AG04449 (cell line): ENCODE results near the gene PLXDC1.

Experiments used
- CTCF ChIA-PET: fragments of 350-600 bp; formaldehyde crosslinking; extraction: SDS; loops from one replicate; lab custom pipeline; 2021; ENCODE audit warnings: antibody characterized with exemption; lab: Yijun Ruan, JAX
- POLR2A ChIA-PET: fragments of 400-600, 350-600 bp; formaldehyde crosslinking; extraction: SDS; loops from one replicate; lab custom pipeline; 2020; ENCODE audit warnings: antibody characterized with exemption, inconsistent platforms; lab: Yijun Ruan, JAX
- DNase-seq: peaks from one replicate; pipeline ENCODE4 v3.0.0-alpha.2; 2010; ENCODE audit warnings: low read depth, low spot score
- H3K4me3 ChIP-seq: 2 replicates; pipeline ENCODE4 v1.5.1; 2011; ENCODE audit warnings: low read depth, mild to moderate bottlenecking, control low read depth, low read length
- CTCF ChIP-seq: IDR thresholded peaks from one replicate; pipeline ENCODE4 v1.5.1; 2011; ENCODE audit warnings: mild to moderate bottlenecking, moderate library complexity, low read length, control low read depth, inconsistent platforms; ENCODE audit not compliant: insufficient read depth; ENCODE audit errors: missing control alignments

The PLXDC1 gene

GRCh38 chr17:39100530-39100929, 50.9 kb downstream of the PLXDC1 start:
- no peak overlapping the region for H3K4me3 ChIP-seq
- ChIA-PET POLR2A (no interaction called here), CTCF (interaction anchor here (0.7 to 1.4 kb wide), 3 partner anchors 8 to 64 kb away, joined by 3 to 4 read pairs (median 3); no protein-coding TSS in a partner anchor)
- no peak for DNase-seq
- no peak for TF ChIP-seq CTCF

GRCh38 chr17:39099663-39100286, 51.7 kb downstream of the PLXDC1 start:
- no peak for TF ChIP-seq CTCF
- no peak for DNase-seq
- ChIA-PET POLR2A (no interaction called here), CTCF (interaction anchor here (0.7 to 1.4 kb wide), 3 partner anchors 9 to 65 kb away, joined by 3 to 4 read pairs (median 3); no protein-coding TSS in a partner anchor)
- no peak overlapping the region for H3K4me3 ChIP-seq

- TF ChIP-seq CTCF: no peak
- DNase-seq: no peak
- ChIA-PET POLR2A (no interaction called here), CTCF (interaction anchor here (1.1 kb wide), 1 partner anchor 8 kb away, joined by 3 read pairs; no protein-coding TSS in a partner anchor)
- H3K4me3 ChIP-seq: no peak overlapping the region
Measured at GRCh38 chr17:39098588-39098987, 52.8 kb downstream of the PLXDC1 start.

GRCh38 chr17:39097537-39097936, 53.9 kb downstream of the PLXDC1 start:
- CTCF ChIA-PET: interaction anchor here (1.3 kb wide), 1 partner anchor 115 kb away, joined by 5 read pairs; no protein-coding TSS in a partner anchor
- H3K4me3 ChIP-seq: no peak overlapping the region
- no peak for DNase-seq
- TF ChIP-seq CTCF: no peak
- POLR2A ChIA-PET: interaction anchor here (0.7 kb wide), 1 partner anchor 491 kb away, joined by 3 read pairs; no protein-coding TSS in a partner anchor

- no peak overlapping the region for H3K4me3 ChIP-seq
- no peak for DNase-seq
- POLR2A ChIA-PET: no interaction called here
- TF ChIP-seq CTCF: no peak
- CTCF ChIA-PET: interaction anchor here (1.3 kb wide), 1 partner anchor 114 kb away, joined by 5 read pairs; no protein-coding TSS in a partner anchor
Measured at GRCh38 chr17:39097150-39097519, 54.3 kb downstream of the PLXDC1 start.

- DNase-seq: no peak
- CTCF ChIA-PET: interaction anchor here (1.3 kb wide), 1 partner anchor 114 kb away, joined by 5 read pairs; no protein-coding TSS in a partner anchor
- TF ChIP-seq CTCF: no peak
- no peak overlapping the region for H3K4me3 ChIP-seq
- POLR2A ChIA-PET: no interaction called here
Measured at GRCh38 chr17:39096508-39097149, 54.8 kb downstream of the PLXDC1 start.
